SJCRH30 (cell line): ENCODE measurements around the gene CIB4. TPM values are rescaled to one million over a fixed set of nuclear protein-coding genes. Genes with fewer than 3 reads are reported as not detected.
"Not testable (repeated sequence)": the region's sequence is repeated elsewhere in the genome, so short reads cannot be mapped to it uniquely, and the experiment has no call there.

ENCODE experiments used
- DNase-seq, 2 experiments: peaks; one replicate each; pipeline ENCODE4 v3.0.0-alpha.2; 2015 to 2020
- H3K27ac ChIP-seq: fragments of 250-450 bp; sonication (Bioruptor Pico); 2 replicates; pipeline ENCODE4 v1.5.1; 2020; ENCODE audit warnings: mild to moderate bottlenecking, moderate library complexity
- H3K27me3 ChIP-seq: fragments of 250-450 bp; sonication (Bioruptor Pico); 2 replicates; pipeline ENCODE4 v1.5.1; 2020; ENCODE audit warnings: mild to moderate bottlenecking, moderate library complexity
- H3K36me3 ChIP-seq: fragments of 250-450 bp; sonication (Bioruptor Pico); 2 replicates; pipeline ENCODE4 v1.5.1; 2020; ENCODE audit warnings: mild to moderate bottlenecking, moderate library complexity
- H3K4me1 ChIP-seq: fragments of 250-450 bp; sonication (Bioruptor Pico); 2 replicates; pipeline ENCODE4 v1.5.1; 2020; ENCODE audit warnings: mild to moderate bottlenecking, moderate library complexity
- H3K4me3 ChIP-seq: fragments of 250-450 bp; sonication (Bioruptor Pico); 2 replicates; pipeline ENCODE4 v1.5.1; 2020; ENCODE audit warnings: mild to moderate bottlenecking, moderate library complexity
- H3K9me3 ChIP-seq: fragments of 250-450 bp; sonication (Bioruptor Pico); replicated peaks from 2 replicates; pipeline ENCODE4 v1.5.1; 2020; ENCODE audit warnings: mild to moderate bottlenecking, moderate library complexity
- total RNA-seq: library from RNA; depleted of rRNA; stranded (reverse); fragments of >200 nt; shearing (Covaris generic); gene quantifications from 2 replicates; pipeline ENCODE4 v1.2.3, GENCODE V29; 2014

The CIB4 gene
- total RNA-seq, 1 experiment from 2014 or later, result not detected

GRCh38 chr2:26574900-26575560 is 66.1 kb downstream of the CIB4 start:
- no peak for DNase-seq
- Histone ChIP-seq H3K36me3 (no peaks in the 10 kb centered on the region), H3K4me1 (no peaks in the 10 kb centered on the region), H3K27ac (no peak overlapping the region), H3K27me3 (peaks cover 36% of the 10 kb centered on the region), H3K9me3 (no peaks in the 10 kb centered on the region), H3K4me3 (no peak overlapping the region)

- Histone ChIP-seq H3K9me3 (no peaks in the 10 kb centered on the region), H3K36me3 (no peaks in the 10 kb centered on the region), H3K27ac (no peak overlapping the region), H3K27me3 (peaks cover 31% of the 10 kb centered on the region), H3K4me3 (no peak overlapping the region), H3K4me1 (no peaks in the 10 kb centered on the region)
- no peak for DNase-seq
Measured at GRCh38 chr2:26574066-26574899, 66.9 kb downstream of the CIB4 start.

- Histone ChIP-seq H3K4me3 (no peak overlapping the region), H3K9me3 (no peaks in the 10 kb centered on the region), H3K36me3 (no peaks in the 10 kb centered on the region), H3K4me1 (no peaks in the 10 kb centered on the region), H3K27me3 (peaks cover 26% of the 10 kb centered on the region), H3K27ac (no peak overlapping the region)
- no peak for DNase-seq
Measured at GRCh38 chr2:26573241-26573925, 67.8 kb downstream of the CIB4 start.

GRCh38 chr2:26572591-26572990 is 68.6 kb downstream of the CIB4 start:
- H3K27ac ChIP-seq, result no peak overlapping the region
- H3K4me1 ChIP-seq, result no peaks in the 10 kb centered on the region
- H3K9me3 ChIP-seq, result no peaks in the 10 kb centered on the region
- peaks cover 26% of the 10 kb centered on the region for H3K27me3 ChIP-seq
- H3K36me3 ChIP-seq, result no peaks in the 10 kb centered on the region
- H3K4me3 ChIP-seq, result no peak overlapping the region
- DNase-seq, result no peak

- H3K27me3 ChIP-seq, result peaks cover 28% of the 10 kb centered on the region
- H3K36me3 ChIP-seq, result no peaks in the 10 kb centered on the region
- DNase-seq, result no peak
- no peak overlapping the region for H3K4me3 ChIP-seq
- H3K9me3 ChIP-seq, result no peaks in the 10 kb centered on the region
- H3K4me1 ChIP-seq, result no peaks in the 10 kb centered on the region
- H3K27ac ChIP-seq, result no peak overlapping the region
Measured at GRCh38 chr2:26571316-26571715, 69.8 kb downstream of the CIB4 start.

- H3K27ac ChIP-seq, result no peak overlapping the region
- H3K36me3 ChIP-seq, result no peaks in the 10 kb centered on the region
- no peak for DNase-seq
- H3K4me1 ChIP-seq, result no peaks in the 10 kb centered on the region
- peaks cover 36% of the 10 kb centered on the region for H3K27me3 ChIP-seq
- H3K4me3 ChIP-seq, result no peak overlapping the region
- H3K9me3 ChIP-seq, result no peaks in the 10 kb centered on the region
Measured at GRCh38 chr2:26570083-26570430, 71.1 kb downstream of the CIB4 start.

- H3K4me3 ChIP-seq, result no peak overlapping the region
- H3K9me3 ChIP-seq, result no peaks in the 10 kb centered on the region
- H3K27ac ChIP-seq, result no peak overlapping the region
- no peaks in the 10 kb centered on the region for H3K36me3 ChIP-seq
- DNase-seq, result no peak
- peaks cover 32% of the 10 kb centered on the region for H3K27me3 ChIP-seq
- no peaks in the 10 kb centered on the region for H3K4me1 ChIP-seq
Measured at GRCh38 chr2:26569216-26570082, 71.7 kb downstream of the CIB4 start.

GRCh38 chr2:26568076-26568890 is 72.9 kb downstream of the CIB4 start:
- no peaks in the 10 kb centered on the region for H3K36me3 ChIP-seq
- H3K27ac ChIP-seq, result no peak overlapping the region
- H3K4me3 ChIP-seq, result no peak overlapping the region
- no peaks in the 10 kb centered on the region for H3K9me3 ChIP-seq
- DNase-seq, result no peak
- 0 out of 2 replicates have a peak, but pooled peaks cover 2% of the 10 kb centered on the region for H3K4me1 ChIP-seq
- H3K27me3 ChIP-seq, result peaks cover 42% of the 10 kb centered on the region

GRCh38 chr2:26567534-26567933 is 73.6 kb downstream of the CIB4 start:
- H3K27ac ChIP-seq, result no peak overlapping the region
- DNase-seq, result no peak
- no peaks in the 10 kb centered on the region for H3K9me3 ChIP-seq
- peaks cover 41% of the 10 kb centered on the region for H3K27me3 ChIP-seq
- 0 out of 2 replicates have a peak, but pooled peaks cover 2% of the 10 kb centered on the region for H3K4me1 ChIP-seq
- H3K4me3 ChIP-seq, result no peak overlapping the region
- H3K36me3 ChIP-seq, result no peaks in the 10 kb centered on the region

GRCh38 chr2:26566731-26567130 is 74.4 kb downstream of the CIB4 start:
- not testable (repeated sequence) for H3K36me3 ChIP-seq, H3K27ac ChIP-seq, DNase-seq, H3K9me3 ChIP-seq, H3K4me3 ChIP-seq, H3K4me1 ChIP-seq
- H3K27me3 ChIP-seq, result peaks cover 41% of the 10 kb centered on the region

- Histone ChIP-seq H3K27me3 (peaks cover 37% of the 10 kb centered on the region), H3K27ac (no peak overlapping the region), H3K36me3 (no peaks in the 10 kb centered on the region), H3K9me3 (no peaks in the 10 kb centered on the region), H3K4me1 (0 out of 2 replicates have a peak, but pooled peaks cover 2% of the 10 kb centered on the region), H3K4me3 (no peak overlapping the region)
- no peak for DNase-seq
Measured at GRCh38 chr2:26566081-26566375, 75.1 kb downstream of the CIB4 start.

GRCh38 chr2:26564121-26564644 is 77.0 kb downstream of the CIB4 start:
- Histone ChIP-seq H3K36me3 (no peaks in the 10 kb centered on the region), H3K27ac (no peak overlapping the region), H3K27me3 (peaks cover 41% of the 10 kb centered on the region), H3K4me3 (no peak overlapping the region), H3K9me3 (no peaks in the 10 kb centered on the region), H3K4me1 (0 out of 2 replicates have a peak, but pooled peaks cover 2% of the 10 kb centered on the region)
- DNase-seq, result no peak

GRCh38 chr2:26563686-26564085 is 77.5 kb downstream of the CIB4 start:
- DNase-seq, result no peak
- Histone ChIP-seq H3K27ac (no peak overlapping the region), H3K4me3 (no peak overlapping the region), H3K27me3 (peaks cover 46% of the 10 kb centered on the region), H3K36me3 (no peaks in the 10 kb centered on the region), H3K4me1 (0 out of 2 replicates have a peak, but pooled peaks cover 2% of the 10 kb centered on the region), H3K9me3 (no peaks in the 10 kb centered on the region)
